HG03280 (cell line): ENCODE measurements around the gene PLB1.

Experiments used
- ATAC-seq: cut with Tn5 transposase; IDR thresholded peaks from one replicate; pipeline ENCODE4 v1.9.1; 2021; ENCODE audit warnings: mild to moderate bottlenecking, moderate library complexity; ENCODE audit not compliant: unreplicated experiment

The PLB1 gene

DNA sequence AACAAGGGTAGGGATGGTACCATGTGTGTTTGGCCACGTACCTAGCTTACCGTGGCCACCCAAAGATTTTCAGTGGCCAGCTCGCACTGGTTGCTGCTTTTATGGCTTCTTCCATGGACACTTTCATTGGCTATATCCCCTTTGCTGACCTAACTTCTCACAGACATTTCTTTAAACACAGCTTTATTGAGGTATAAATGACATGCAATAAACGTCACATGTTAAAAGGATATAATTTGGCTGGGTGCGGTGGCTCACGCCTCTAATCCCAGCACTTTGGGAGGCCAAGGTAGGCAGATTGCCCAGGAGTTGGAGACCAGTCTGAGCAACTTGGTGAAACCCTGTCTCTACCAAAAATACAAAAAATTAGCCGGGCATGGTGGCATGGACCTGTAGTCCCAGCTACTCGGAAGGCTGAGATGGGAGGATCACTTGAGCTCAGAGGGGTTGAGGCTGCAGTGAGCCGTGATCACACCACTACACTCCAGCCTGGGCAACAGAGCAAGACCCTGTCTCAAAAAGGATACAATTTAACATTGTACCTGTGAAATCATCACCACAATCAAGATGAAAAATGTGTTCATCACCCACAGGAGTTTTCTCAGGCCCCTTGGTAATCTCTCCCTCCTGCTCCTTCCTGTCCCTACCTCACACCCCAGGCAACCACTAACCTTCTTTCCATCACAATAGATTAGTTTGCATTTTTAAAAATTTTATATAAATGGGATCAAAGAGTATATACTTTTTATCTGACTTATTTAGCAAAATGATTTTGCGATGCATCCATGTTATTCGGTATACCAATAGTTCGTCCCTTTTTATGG, 127.9 kb downstream of the PLB1 start:
- no peak for ATAC-seq

DNA sequence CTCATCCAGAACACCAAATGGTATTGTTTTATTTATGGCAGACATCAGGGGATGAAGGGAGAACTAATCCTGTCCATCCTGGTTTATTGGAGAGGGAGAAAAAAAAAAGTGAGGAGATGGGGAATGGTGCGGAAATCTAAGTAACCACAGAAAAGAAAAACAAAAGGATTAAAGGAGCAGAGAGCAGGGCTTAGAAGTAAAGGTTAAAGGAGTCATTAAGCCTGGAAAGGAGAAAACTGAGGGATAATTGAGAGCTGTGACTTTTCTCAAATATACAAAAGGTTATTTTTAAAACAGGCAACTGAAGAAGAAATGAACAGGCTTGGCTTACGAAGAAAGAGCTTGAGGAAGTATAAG, 128.6 kb downstream of the PLB1 start:
- no peak for ATAC-seq

DNA sequence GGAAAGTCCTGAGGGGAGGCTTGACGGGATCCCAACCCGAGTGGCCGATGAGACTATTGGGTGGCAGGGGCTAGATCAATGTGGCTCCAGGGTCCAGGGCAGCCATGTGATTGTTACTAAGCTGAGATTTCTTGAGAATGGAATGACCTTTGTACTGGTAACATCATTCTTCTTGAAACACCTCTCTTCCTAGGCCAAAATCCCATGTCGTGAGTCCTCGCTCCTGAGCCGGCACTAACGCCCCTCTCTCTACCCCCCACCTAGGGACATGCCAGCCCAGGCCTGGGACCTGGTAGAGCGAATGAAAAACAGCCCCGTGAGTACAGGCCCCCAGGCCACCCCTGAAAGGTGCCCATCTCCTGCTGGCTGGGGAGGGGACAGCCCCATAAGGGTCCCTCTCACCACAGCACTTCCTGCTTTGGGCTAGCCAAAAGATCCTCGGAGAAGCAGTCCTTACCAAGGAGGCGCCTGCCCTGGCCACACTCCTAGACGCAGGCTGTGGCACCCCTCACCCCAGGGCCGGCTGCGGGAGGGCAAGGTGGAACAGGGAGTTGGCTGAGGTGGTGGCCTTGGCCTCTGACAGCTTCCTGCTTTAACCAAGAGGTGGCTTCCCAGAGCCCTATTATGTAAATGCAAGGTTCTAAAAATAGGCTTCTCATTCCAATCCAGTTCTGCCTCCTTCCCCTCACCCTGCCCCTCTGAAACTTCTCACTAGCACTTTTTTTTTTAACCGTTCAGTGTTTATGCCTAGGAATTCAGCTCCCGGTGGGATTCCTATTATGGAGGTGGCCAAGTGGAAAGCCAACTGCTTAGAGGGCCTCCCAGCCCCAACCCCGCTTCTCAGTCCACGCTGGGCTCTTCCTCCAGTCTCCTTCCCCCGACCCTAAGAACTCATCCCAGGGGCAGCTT, 129.2 kb downstream of the PLB1 start:
- ATAC-seq = peak; percentile 42

DNA sequence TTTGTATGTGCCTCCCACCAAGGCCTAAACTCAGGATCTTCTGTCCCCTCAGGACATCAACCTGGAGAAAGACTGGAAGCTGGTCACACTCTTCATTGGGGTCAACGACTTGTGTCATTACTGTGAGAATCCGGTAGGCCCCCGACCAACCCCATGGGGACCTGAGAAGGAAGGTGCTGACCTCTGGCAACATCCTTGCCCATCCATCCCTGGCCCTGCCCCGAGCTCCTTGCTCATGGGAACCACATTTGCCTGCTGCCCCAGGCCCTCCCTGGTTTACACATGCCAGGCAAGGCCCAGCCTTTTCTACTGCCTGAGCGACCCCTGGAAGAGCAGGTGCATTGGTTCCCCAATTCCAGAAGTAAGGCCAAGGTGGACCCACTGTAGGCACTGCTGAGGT, 130.5 kb downstream of the PLB1 start:
- no peak for ATAC-seq

DNA sequence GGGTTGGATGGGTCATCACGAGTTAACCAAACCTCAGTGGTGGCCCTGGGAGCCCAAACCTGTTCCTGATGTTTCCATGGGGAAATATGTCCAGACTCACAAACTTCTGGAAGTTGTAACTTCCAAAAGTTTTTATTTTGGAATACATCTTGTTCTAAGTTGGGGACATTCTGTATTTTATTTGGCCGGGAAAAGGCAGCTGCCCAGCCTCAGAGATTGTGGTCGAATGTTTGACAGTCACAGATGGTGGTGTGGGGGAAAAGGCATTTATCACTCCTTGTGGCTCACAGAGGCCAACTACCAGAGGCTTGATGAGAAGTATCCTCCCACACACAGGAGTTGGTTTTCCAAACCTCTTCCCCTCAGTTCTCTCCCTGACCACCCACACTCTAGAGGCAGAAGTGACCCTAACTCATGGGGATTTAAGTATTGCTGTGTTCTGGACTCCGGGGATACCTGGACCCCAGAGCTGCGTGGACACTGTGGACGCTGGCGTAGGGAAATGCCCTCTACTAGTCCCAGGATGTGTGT, 131.1 kb downstream of the PLB1 start:
- no peak for ATAC-seq

DNA sequence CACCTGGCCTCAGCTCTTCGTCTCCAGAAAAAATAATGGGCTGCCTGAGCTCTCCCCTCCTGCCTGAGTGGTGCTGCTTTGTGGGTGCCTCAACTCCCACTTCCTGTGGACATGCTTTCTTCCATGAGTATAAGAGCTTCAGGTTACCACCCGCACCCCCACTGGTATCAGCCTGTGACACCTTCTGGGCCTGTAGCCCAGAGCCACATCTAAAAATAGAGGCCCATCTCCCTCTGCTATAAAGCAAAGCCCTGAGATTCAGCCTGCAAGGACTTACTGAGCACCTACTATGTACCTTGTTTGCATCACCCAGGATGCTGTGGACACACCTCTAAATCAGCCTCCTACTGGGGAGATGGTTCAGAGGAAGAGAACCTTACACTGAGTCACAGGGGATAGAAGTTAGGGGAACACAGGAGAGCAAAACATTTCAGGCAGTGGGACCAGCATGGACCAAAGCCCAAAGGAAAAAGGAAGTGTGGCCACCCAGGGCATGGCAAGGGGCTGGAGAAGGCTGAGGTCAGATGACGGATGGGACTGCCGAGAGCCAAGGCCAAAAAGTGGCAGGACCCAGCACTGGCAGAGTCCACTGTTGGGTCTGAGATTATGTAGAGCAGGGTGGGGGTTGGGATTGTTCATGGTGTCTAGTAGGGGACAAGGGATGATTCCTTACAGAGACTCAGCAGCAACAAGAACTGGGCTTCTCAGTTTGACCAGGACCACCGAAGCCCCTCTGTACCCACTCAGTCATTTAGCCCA, 132.0 kb downstream of the PLB1 start:
- no peak for ATAC-seq

DNA sequence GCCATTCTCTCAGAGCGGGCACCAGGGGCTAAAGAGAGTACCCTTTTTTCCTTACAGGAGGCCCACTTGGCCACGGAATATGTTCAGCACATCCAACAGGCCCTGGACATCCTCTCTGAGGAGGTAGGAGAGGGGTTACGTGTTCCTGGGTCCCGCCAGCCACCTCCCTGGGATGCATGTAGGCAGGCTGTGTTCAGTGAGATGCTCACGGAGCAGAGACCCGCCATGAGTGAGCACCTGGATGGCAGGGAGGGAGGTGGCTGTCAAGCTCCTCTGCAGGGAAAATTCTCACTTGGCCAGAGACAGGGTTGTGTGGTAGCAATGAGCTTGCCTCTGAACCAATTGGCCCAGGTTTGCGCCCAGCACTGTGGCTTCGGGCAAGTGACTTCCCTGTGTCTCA, 132.6 kb downstream of the PLB1 start:
- ATAC-seq = no peak

DNA sequence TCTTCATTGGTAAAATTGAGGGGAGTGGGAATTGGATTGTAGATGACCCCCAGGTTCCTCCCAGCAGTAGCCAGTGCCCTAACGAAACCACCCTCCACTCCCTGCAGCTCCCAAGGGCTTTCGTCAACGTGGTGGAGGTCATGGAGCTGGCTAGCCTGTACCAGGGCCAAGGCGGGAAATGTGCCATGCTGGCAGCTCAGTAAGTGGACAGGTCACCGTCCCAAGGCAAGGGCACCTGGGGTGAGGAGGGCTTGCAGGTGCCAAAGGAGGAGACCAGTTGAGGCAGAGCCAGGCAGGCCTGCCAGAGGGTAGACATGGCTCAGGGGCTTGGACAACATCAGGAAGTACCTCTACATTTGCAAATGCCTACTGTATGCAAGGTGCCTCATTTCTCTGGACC, 133.1 kb downstream of the PLB1 start:
- no peak for ATAC-seq

DNA sequence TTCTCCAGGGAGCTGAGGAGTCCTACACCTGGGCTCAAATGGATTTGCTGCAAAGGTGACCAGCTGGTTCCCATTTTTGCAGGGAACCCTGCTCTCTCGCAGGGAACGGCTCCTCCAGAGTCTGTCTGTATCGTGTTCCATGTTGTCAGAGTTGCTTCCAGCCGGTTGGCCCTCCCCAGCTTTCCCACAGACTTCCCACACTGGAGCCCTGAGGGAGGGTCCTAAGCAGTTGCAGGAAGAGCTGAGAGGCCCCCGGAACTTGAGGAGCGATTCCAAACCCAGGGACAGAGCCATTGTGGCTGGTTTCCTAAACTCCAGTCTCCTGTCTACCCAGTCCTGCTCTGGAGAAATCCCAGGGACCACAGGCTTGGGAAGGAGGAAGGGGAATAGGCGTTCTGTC, 134.1 kb downstream of the PLB1 start:
- no peak for ATAC-seq

DNA sequence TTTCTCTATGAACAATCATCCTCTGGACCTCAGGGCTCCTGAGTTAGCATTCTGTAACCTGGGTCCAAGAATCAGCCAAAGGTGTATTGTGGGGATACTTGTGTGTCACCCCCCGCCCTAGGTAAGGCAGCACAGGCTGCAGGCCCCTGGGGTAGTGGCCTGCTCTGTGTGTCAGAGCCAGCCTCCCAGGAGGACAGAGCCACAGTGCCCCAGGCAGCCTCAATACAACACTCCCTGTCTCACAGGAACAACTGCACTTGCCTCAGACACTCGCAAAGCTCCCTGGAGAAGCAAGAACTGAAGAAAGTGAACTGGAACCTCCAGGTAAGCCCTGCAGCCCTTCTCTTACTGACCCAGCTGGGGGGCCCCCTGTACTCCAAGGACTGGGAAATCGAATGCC, 134.5 kb downstream of the PLB1 start:
- no peak for ATAC-seq

DNA sequence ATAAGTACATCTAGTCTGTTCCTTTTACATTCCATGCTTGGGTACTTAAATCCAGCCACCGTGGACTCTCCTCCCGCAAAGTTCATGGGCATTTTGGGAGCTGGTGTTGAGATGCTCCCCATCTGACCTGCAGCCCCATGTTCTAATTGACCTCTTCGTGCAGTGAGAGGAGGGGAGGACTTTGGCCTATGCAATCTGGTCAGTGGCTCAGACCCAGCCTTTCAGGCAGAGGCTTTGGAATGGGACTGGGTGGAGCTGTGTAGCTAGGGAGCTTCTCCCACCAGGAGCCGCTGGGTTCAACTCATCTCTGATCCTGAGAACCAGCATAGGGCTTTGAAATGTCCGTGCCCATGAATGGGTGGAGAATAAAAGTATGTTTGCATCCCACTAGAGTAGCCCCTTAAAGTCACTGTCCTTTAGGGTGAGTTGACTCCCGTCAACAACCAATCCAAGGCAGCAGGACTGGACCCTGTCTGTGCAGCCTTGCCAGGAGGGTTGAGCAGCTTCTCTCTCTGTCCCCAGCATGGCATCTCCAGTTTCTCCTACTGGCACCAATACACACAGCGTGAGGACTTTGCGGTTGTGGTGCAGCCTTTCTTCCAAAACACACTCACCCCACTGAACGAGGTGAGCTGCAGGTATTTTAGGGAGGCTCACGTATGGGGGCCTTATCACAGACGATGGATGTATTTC, 135.8 kb downstream of the PLB1 start:
- no peak for ATAC-seq

DNA sequence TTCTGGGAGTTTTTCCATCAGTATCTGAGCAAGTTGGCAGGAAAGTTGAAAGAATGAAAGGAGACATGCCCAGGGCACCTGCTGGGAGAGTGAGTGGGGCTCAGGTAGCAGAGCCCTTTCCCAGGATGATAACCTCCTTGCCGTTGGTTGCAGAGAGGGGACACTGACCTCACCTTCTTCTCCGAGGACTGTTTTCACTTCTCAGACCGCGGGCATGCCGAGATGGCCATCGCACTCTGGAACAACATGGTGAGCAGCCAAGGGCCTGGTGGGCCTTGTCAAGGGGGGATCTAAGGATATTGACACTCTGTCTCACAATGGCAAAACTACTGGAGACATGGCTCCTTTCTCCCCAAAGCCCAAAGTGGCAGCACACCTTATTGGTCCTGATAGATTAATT, 136.9 kb downstream of the PLB1 start:
- ATAC-seq = no peak

DNA sequence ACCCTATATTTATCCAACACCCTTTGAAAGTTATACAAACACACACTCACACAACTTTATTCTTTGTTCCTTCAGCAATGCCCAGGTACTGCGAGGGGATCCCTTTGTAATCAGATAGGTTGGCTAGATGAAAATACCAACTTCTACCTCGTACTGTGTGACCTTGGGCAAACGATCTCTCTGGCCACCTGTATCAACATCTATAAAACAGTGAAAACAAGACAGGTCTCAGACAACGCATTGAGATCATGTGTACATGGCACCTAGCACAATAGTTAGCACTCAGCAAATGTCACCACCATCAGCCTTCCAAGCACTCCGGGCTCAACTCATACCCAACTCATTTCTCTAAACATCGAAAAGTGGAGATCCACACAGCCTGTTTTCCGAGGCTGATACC, 137.3 kb downstream of the PLB1 start:
- no peak for ATAC-seq

DNA sequence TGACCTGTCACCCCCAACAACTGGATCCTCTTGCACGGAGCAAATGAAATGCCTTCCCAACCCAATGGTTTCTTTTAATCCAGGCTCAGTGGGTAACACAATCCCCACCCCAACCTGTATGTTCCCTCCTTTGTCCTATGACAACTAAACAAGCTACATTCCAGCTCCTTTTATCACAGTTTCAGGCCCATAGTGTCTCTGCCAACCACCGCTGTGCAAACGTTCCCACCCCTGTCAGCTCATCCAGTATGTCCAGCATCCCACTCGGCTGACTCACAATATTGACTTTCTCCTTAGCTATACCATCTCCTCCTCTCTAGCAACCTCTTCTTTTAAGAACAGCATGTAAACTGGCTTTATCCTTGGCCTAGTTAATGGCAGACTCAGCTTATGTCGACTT, 137.9 kb downstream of the PLB1 start:
- ATAC-seq = no peak

DNA sequence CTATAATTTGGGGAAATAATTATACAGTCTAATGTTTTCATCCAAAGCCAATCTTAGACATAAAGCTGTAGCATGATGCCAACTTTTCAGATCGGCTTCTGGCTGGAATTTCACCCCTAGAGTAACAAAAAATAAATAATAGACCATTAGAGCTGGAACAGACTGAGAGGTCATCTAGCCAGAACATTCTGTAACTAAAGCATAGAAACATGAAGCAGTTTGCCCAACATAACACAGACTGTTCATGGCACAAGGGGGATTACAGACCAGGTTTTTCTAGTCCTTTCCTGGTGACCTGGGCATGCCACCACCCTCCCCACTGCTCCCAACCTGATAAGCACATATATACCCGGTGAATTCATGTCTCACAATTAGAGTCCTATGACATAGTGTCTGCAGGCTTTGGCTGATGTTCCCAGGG, 139.3 kb downstream of the PLB1 start:
- no peak for ATAC-seq

DNA sequence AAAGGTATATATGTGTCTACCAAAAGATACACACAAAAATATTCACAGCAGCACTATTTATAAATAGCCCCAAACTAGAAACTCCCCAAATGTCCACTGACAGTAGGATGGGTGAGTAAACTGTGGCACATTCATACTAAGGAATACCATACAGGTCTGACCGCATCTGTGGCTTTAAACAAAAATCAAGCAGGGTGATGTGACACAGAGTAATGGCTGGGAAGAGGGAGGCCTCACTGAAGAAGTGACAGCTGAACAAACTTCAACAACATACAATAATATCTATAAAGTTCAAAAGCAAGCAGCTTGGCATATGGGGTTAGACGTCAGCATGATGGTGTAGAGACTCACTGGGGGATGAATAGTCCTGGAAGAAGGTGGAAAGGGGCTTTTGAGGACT, 140.6 kb downstream of the PLB1 start:
- ATAC-seq = no peak

DNA sequence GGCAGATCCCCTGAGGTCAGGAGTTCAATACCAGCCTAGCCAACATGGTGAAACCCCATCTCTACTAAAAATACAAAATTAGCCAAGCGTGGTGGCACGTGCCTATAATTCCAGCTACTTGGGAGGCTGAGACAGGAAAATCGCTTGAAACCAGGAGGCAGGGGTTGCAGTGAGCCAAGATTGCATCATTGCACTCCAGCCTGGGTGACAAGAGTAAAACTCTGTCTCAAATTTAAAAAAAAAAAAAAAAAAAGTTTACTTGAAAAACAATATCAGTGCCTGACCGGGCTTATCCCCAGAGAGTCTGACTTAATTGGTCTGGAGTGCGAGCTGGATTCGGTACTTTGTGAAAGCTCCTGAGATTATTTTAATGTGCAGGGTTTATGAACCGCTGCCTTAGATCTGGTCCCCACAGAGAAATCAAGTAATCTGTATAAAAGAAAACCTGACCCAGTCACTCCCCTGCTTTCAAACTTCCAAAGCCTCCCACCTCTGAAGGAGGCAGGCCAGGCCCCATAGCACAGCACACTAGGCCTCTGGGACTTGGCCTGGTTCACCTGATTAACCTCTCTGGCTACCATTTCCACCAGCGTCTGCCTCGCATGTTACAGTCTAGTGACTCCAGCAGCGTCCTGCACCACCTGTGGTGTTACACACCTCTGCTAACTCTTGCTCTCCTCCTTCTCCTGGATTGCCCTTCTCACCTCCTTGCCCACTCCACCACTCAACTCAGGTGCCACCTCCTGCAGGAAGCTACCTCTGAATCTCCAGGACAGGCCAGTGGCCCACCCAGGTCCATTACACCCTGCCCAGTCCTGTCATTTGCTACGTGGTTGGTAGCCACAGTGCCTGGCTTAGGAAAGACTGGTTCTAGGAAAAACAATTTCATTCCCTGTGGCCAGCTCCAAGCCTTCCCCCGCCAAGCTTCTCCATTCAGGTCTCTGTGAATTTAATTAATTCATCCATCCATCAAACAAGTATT, 141.5 kb downstream of the PLB1 start:
- ATAC-seq = no peak

DNA sequence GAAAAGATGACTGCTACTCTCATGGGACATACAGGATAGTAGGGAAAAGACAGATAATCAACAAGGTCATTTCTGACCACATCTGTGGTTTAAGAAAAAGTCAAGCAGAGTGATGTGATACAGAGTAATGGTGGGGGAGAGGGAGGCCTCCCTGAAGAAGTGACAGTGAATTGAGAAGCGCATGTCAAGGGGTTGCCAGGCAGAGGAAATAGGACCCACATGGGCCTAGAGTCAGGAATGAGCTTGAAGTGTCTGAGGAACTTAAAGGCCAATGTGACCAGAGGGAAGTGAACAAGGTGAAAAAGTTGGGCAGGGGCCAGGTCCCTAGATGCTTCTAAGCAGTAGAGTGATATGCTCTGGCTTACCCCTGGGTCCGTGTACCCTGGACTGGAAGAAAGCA, 142.2 kb downstream of the PLB1 start:
- ATAC-seq = no peak

DNA sequence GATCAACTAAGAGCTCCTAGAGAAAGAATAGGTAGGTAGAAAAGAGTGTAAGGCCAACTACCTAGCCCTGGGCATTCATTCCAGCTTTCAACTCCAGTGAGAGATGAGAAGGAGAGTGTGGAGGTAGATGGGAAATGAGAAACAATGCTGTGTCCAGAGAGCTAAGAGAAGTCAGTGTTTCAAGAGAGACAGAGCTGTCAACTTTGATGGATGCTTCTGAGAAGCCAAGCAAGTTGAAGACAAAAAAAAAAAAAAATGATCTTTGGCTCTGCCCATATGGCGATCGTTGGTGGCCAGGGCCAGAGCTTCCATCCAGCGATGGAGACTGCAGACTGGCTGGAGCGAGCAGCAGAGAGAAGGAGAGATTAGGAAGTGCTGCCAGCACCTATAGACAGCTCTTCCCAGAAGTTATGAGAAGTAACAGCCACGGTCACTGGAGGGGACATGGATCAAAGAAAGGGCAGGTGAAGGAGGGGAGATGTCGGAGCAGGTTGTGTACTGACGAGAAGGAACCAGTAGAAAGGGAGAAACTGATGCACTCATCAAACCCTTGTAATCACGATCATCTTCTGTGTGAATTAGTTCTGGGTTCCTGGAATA, 143.3 kb downstream of the PLB1 start:
- ATAC-seq = no peak
